Left lung (tissue), 10 donors: ENCODE data around the gene GSG1L. TPM values are rescaled to one million over a fixed set of nuclear protein-coding genes. Genes with fewer than 3 reads are reported as not detected.

ENCODE experiments used
- ATAC-seq: fragments of 200-7000 bp; cut with Tn5 transposase; one replicate; pipeline ENCODE4 v1.9.1; 2020; ENCODE audit warnings: moderate library complexity
- DNase-seq, 4 donors: peaks; one replicate each; pipeline ENCODE4 v3.0.0-alpha.2; 2013 to 2020
- H3K27ac ChIP-seq, 2 donors: fragments of 200-600 bp; sonication (generic) in 1 of 2; one replicate each; pipeline versions ENCODE4 v1.5.0 to v1.8.0; 2020 to 2021
- H3K27me3 ChIP-seq, 2 donors: fragments of 200-600 bp; sonication (generic) in 1 of 2; one replicate each; pipeline versions ENCODE4 v1.5.0 to v1.8.0; 2020 to 2021
- H3K36me3 ChIP-seq, 2 donors: fragments of 200-600 bp; sonication (generic) in 1 of 2; one replicate each; pipeline versions ENCODE4 v1.5.0 to v1.8.0; 2020 to 2021
- H3K4me1 ChIP-seq, 2 donors: fragments of 200-600 bp; one replicate each; pipeline ENCODE4 v1.8.0; 2021
- H3K4me3 ChIP-seq, 2 donors: fragments of 200-600 bp; sonication (generic) in 1 of 2; one replicate each; pipeline versions ENCODE4 v1.5.0 to v1.8.0; 2020 to 2021; ENCODE audit warnings: mild to moderate bottlenecking in 1 of 2
- H3K9me3 ChIP-seq, 2 donors: fragments of 200-600 bp; sonication (generic) in 1 of 2; one replicate each; pipeline versions ENCODE4 v1.5.0 to v1.8.0; 2020 to 2021
- intact Hi-C, 2 donors: fragments of 100-400 bp; cut with DNase I; formaldehyde crosslinking; loops; one replicate each; pipeline versions ENCODE4 v1.11.2 to v1.14.2; 2022
- polyA plus RNA-seq, 6 donors: library from polyadenylated mRNA; unstranded; fragments of 120-200 nt; gene quantifications; one replicate each; pipeline ENCODE4 v1.2.1, GENCODE V29; 2013; ENCODE audit not compliant: insufficient read length in 6 of 6
- total RNA-seq, 2 donors: library from RNA; stranded (reverse); fragmentation: NEBNext Ultra II Directional; extraction: Animal tissue kit (Norgen Biotek cat#: 25700); gene quantifications; one replicate each; pipeline ENCODE4 v1.2.1, GENCODE V29; 2021
- TF ChIP-seq, protein P1 (sequence below), 2 donors: fragments of 200-600 bp; sonication (generic) in 1 of 2; IDR thresholded peaks; one replicate each; pipeline versions ENCODE4 v1.5.0 to v1.8.0; 2021; ENCODE audit warnings: antibody characterized with exemption in 2 of 2
- donor health status: DM: no; HTN: yes; CAD: no.
- donor health status: DM: no; HTN: no; CAD: no.

GSG1L gene
- total and polyA plus RNA-seq, 8 donors, result 0.20 to 1.2 (median 0.65) TPM; not detected in 1

DNA sequence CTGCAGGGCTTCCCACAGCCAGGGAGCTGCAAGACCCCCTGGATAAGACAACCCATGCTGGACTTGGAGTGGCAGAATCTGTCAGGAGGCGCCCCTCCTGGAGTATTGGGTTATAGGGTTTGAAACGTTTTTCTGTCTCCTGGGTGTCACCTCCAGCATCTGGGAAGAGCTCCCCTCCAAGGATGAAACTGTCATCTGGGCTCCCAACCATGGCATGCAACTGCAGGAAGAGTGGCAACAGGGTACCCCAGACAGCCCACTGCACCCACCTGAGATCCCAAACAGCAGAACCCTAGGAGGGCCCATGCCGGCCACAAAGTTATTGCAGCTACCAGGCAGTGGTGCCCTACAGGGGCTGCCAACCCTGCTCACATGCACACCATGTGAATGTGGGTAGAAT, 636 bp upstream of the GSG1L start:
- ATAC-seq (no peak), DNase-seq (no peak)
- H3K27ac ChIP-seq, result no peak overlapping the region
- intact Hi-C loops, result no loop called here
- H3K4me1 ChIP-seq, result peaks cover 0 to 9% of the 10 kb centered on the region in 2 donors
- TF ChIP-seq, protein P1, sequence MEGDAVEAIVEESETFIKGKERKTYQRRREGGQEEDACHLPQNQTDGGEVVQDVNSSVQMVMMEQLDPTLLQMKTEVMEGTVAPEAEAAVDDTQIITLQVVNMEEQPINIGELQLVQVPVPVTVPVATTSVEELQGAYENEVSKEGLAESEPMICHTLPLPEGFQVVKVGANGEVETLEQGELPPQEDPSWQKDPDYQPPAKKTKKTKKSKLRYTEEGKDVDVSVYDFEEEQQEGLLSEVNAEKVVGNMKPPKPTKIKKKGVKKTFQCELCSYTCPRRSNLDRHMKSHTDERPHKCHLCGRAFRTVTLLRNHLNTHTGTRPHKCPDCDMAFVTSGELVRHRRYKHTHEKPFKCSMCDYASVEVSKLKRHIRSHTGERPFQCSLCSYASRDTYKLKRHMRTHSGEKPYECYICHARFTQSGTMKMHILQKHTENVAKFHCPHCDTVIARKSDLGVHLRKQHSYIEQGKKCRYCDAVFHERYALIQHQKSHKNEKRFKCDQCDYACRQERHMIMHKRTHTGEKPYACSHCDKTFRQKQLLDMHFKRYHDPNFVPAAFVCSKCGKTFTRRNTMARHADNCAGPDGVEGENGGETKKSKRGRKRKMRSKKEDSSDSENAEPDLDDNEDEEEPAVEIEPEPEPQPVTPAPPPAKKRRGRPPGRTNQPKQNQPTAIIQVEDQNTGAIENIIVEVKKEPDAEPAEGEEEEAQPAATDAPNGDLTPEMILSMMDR (IDR thresholded peaks at IDR 0.05), result no peak
- H3K9me3 ChIP-seq, result no peaks in the 10 kb centered on the region
- peaks cover 25 to 68% of the 10 kb centered on the region in 2 donors for H3K27me3 ChIP-seq
- no peaks in the 10 kb centered on the region for H3K36me3 ChIP-seq
- H3K4me3 ChIP-seq, result no peak overlapping the region

DNA sequence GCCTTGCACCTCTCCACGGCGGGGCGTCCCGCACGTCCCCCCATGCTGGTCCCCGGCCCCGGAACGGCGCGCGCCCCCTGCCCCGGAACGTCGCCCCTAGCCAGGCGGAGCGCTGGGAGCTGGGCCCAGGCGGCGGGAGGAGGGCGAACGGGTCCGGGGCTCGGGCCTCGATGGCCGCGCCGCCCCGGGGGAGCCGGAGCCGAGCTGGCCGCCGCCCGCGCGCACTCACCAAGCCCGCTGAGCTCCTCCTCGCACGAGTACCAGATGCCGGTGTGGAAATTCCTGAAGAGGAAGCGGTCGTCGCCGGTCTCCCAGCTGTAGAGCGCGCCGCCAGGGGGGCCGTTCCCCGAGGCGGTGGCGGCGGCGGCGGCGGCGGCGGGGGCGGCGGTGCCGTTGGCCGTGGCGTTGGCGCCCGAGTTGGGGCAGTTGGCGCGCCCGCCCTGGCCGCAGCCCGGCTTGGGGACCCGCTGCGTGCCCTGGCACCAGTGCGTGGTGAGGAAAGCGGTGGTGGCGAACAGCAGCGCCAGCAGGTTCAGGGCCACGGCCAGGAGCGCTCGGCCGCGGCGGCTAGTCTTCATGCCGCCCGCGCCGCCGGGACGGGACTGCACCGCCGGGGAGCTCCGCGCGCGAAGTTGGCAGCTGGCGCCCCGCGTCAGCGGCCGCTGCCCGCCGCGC, 530 bp downstream of the GSG1L start:
- peaks cover 0 to 9% of the 10 kb centered on the region in 2 donors for H3K4me1 ChIP-seq
- H3K36me3 ChIP-seq, result no peaks in the 10 kb centered on the region
- H3K4me3 ChIP-seq, result no peak overlapping the region
- no peak for ATAC-seq
- TF ChIP-seq, protein P1 (IDR thresholded peaks at IDR 0.05), result no peak
- DNase-seq, result peak in 1 of 4 donors; percentile 26
- intact Hi-C loops, result no loop called here
- peaks cover 25 to 79% of the 10 kb centered on the region in 2 donors for H3K27me3 ChIP-seq
- no peak overlapping the region for H3K27ac ChIP-seq
- H3K9me3 ChIP-seq, result no peaks in the 10 kb centered on the region

DNA sequence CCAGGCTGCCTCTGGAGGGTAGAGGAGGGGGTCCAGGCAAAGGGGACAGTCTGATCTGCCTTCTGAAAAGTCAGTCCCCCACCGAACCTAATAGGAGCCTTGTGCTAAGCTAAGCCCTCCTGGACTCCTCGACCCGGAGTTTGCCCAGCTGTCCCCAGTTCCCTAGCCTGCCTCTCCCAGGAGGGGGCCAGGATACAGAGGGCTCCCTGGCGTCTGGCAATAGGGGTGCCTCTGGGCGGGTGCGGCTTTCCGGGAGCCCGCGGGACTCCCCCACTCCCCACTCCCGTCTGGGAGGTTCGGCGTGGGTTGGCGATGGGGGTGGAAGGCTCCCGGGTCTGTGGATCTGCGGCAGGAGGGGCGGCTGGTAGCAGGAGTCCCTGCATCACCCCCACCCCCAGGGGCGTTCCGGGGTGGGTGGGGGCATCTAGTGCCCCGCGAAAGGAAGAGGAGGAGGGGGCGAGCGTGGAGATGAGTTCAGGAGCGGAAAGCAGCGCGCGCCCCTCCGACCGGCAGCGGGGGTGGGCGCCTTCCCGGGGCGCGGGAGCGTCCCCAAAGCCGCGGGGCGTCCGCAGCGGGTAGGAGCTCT, 1.2 kb downstream of the GSG1L start:
- H3K4me1 ChIP-seq, result peaks cover 0 to 9% of the 10 kb centered on the region in 2 donors
- peaks cover 25 to 80% of the 10 kb centered on the region in 2 donors for H3K27me3 ChIP-seq
- H3K36me3 ChIP-seq, result no peaks in the 10 kb centered on the region
- no peak overlapping the region for H3K4me3 ChIP-seq
- intact Hi-C loops, result no loop called here
- no peaks in the 10 kb centered on the region for H3K9me3 ChIP-seq
- DNase-seq (no peak), ATAC-seq (no peak)
- no peak overlapping the region for H3K27ac ChIP-seq
- TF ChIP-seq, protein P1 (IDR thresholded peaks at IDR 0.05), result no peak

DNA sequence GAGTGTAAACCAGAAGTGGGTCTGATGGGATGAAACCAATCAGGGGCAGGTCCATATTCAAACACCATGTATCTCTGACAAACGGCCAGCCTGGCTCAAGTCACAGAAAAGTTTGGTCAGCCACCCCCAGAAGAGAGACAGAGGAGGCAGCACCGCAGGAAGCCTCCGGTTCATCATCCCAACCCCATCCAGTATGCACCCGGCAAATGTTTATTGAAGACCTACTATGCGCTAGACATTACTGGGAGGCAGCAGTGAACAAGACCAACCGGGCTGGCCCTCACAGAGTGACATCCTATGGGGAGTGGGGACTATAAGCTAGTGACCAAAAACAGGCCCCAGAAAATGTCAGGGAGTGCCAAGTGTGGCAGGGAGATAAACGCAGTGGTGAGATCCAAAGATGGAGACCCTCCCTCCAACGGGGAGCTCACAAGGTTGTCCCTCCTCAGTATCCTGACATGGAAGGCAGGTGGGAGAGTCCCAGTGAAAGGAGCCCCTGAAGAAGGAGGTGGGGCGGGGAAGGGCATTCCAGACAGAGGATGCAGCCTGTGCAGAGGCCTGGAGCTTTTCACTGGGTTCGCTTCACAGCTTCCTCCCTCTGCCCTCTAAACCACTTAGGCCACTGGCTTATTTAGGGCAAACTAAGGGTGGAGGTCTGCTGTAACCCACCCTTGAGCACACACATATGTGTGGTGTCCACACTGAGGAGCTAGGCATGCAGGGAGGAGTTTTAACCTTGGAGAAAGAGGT, 2.0 kb downstream of the GSG1L start:
- Histone ChIP-seq H3K27ac (no peak overlapping the region), H3K4me1 (peaks cover 0 to 9% of the 10 kb centered on the region in 2 donors), H3K9me3 (no peaks in the 10 kb centered on the region), H3K27me3 (peaks cover 25 to 87% of the 10 kb centered on the region in 2 donors), H3K4me3 (no peak overlapping the region), H3K36me3 (no peaks in the 10 kb centered on the region)
- DNase-seq (no peak), ATAC-seq (no peak)
- intact Hi-C loops, result no loop called here
- TF ChIP-seq, protein P1 (IDR thresholded peaks at IDR 0.05), result no peak
